Keratinocyte (primary cell): ENCODE data around the gene ARHGAP12. TPM values are rescaled to one million over a fixed set of nuclear protein-coding genes. Genes with fewer than 3 reads are reported as not detected.

Source experiments
- DNase-seq: peaks from one replicate; pipeline ENCODE4 v3.0.0-alpha.2; 2011; ENCODE audit warnings: low read depth, missing footprints, low spot score
- FAIRE-seq: peaks from 2 replicates; lab custom pipeline; 2011; peaks lifted over from hg19 to GRCh38; lab: Jason Lieb, UNC
- H2AFZ ChIP-seq: 2 replicates; pipeline ENCODE4 v1.6.0; 2012; ENCODE audit warnings: low read length, control low read depth, inconsistent platforms; ENCODE audit not compliant: control insufficient read depth
- H3K27ac ChIP-seq: 2 replicates; pipeline ENCODE4 v1.5.1; 2011; ENCODE audit warnings: low read length; ENCODE audit not compliant: control insufficient read depth, insufficient read depth
- H3K27me3 ChIP-seq: 3 replicates; pipeline ENCODE4 v1.6.0; 2011; ENCODE audit warnings: low read length; ENCODE audit not compliant: control insufficient read depth, insufficient read depth; ENCODE audit errors: extremely low read depth
- H3K36me3 ChIP-seq, 2 experiments: 2 replicates in 1 of 2; 3 replicates in 1 of 2; pipeline ENCODE4 v1.5.1; 2011; ENCODE audit warnings: low read length in 2 of 2, mild to moderate bottlenecking in 1 of 2; ENCODE audit not compliant: control insufficient read depth in 2 of 2, insufficient read depth in 2 of 2; ENCODE audit errors: extremely low read depth in 1 of 2
- H3K4me1 ChIP-seq: 3 replicates; pipeline ENCODE4 v1.5.1; 2011; ENCODE audit warnings: low read length; ENCODE audit not compliant: control insufficient read depth, insufficient read depth; ENCODE audit errors: extremely low read depth
- H3K4me2 ChIP-seq: 3 replicates; pipeline ENCODE4 v1.6.0; 2011; ENCODE audit warnings: low read depth, low read length; ENCODE audit not compliant: control insufficient read depth, insufficient read depth; ENCODE audit errors: extremely low read depth
- H3K4me3 ChIP-seq, 3 experiments: fragments of 200-600 bp in 1 of 3; sonication (generic) in 1 of 3; 2 replicates in 2 of 3; 3 replicates in 1 of 3; pipeline ENCODE4 v1.5.1; 2011 to 2016; ENCODE audit warnings: low read length in 3 of 3, mild to moderate bottlenecking in 3 of 3, control low read depth in 2 of 3, inconsistent platforms in 1 of 3, low read depth in 1 of 3, mixed read lengths in 1 of 3, mixed run types in 1 of 3, moderate library complexity in 1 of 3; ENCODE audit not compliant: control insufficient read depth in 2 of 3, insufficient read depth in 2 of 3; ENCODE audit errors: extremely low read depth in 1 of 3
- H3K79me2 ChIP-seq: 2 replicates; pipeline ENCODE4 v1.6.0; 2012; ENCODE audit warnings: low read length; ENCODE audit not compliant: control insufficient read depth, insufficient read depth
- H3K9ac ChIP-seq: 3 replicates; pipeline ENCODE4 v1.6.0; 2011; ENCODE audit warnings: low read length; ENCODE audit not compliant: control insufficient read depth, insufficient read depth; ENCODE audit errors: extremely low read depth
- H3K9me1 ChIP-seq: 3 replicates; pipeline ENCODE4 v1.6.0; 2011; ENCODE audit warnings: low read length; ENCODE audit not compliant: control insufficient read depth, insufficient read depth; ENCODE audit errors: extremely low read depth
- H3K9me3 ChIP-seq: 2 replicates; pipeline ENCODE4 v1.5.1; 2012; ENCODE audit warnings: low read depth, low read length; ENCODE audit not compliant: control insufficient read depth
- H4K20me1 ChIP-seq: 3 replicates; pipeline ENCODE4 v1.6.0; 2011; ENCODE audit warnings: low read length; ENCODE audit not compliant: control insufficient read depth, insufficient read depth; ENCODE audit errors: extremely low read depth
- CTCF ChIP-seq, 3 experiments: IDR thresholded peaks in 1 of 3; conservative IDR thresholded peaks in 1 of 3; optimal IDR thresholded peaks in 1 of 3; 2 replicates in 2 of 3; 3 replicates in 1 of 3; pipeline versions ENCODE3 to v1.5.1; 2011; ENCODE audit warnings: low read length in 3 of 3, mild to moderate bottlenecking in 3 of 3, moderate library complexity in 2 of 3, control low read depth in 1 of 3, inconsistent platforms in 1 of 3; ENCODE audit not compliant: insufficient read depth in 2 of 3; ENCODE audit errors: extremely low read depth in 1 of 3
- EZH2 ChIP-seq: IDR thresholded peaks from one replicate; pipeline ENCODE4 v1.6.1; 2012; ENCODE audit warnings: inconsistent platforms, mild to moderate bottlenecking, low read length, moderate library complexity
- dilution Hi-C: fragments of 300-500 bp; cut with MboI; formaldehyde crosslinking; loops from one replicate; pipeline ENCODE4 v1.7.0; 2020; ENCODE audit warnings: low sequenced_read_pairs; ENCODE audit not compliant: extremely low pct_ligation_motif_present
- polyA plus RNA-seq, 5 experiments: library from polyadenylated mRNA; depleted of rRNA in 3 of 5; stranded (reverse) in 3 of 5; stranded (forward) in 1 of 5; unstranded in 1 of 5; fragments of >200 nt; gene quantifications; 1 replicate in 1 of 5; 2 replicates in 3 of 5; 3 replicates in 1 of 5; pipeline versions ENCODE4 v1.2.1 to v1.2.3, GENCODE V29; 2011 to 2012; ENCODE audit warnings: missing spikeins in 2 of 5, low read depth in 1 of 5, low replicate concordance in 1 of 5

ARHGAP12 gene
- polyA plus RNA-seq, 1 donor (not counting 4 experiments of a cell fraction or from before 2014, with no cell fraction given), result 26.6 TPM

- no peak for TF ChIP-seq CTCF (optimal IDR thresholded peaks at IDR 0.05 in 1 of 3, IDR thresholded peaks at IDR 0.05 in 1 of 3, conservative IDR thresholded peaks at IDR 0.05 in 1 of 3; ENCODE audit: extremely low read depth in 1 of 3, insufficient read depth in 2 of 3, low read length in 3 of 3)
- TF ChIP-seq EZH2, result no peak
- Histone ChIP-seq H3K4me3 (no peak overlapping the region), H3K4me2 (no peak overlapping the region), H3K27ac (no peak overlapping the region), H3K79me2 (peaks cover 89% of the 10 kb centered on the region), H3K36me3 (peaks cover 5 to 27% of the 10 kb centered on the region in 2 experiments), H4K20me1 (peaks cover 7% of the 10 kb centered on the region), H3K4me1 (peaks cover 23% of the 10 kb centered on the region), H3K9me3 (no peaks in the 10 kb centered on the region), H3K27me3 (no peaks in the 10 kb centered on the region), H2AFZ (no peak overlapping the region), H3K9me1 (no peaks in the 10 kb centered on the region), H3K9ac (no peak overlapping the region)
- no peak for FAIRE-seq
- dilution Hi-C loops, result no loop called here
- DNase-seq, result no peak
Measured at GRCh38 chr10:31910016-31910415, 18.6 kb downstream of the ARHGAP12 start.

- Histone ChIP-seq H3K4me2 (no peak overlapping the region), H3K79me2 (peaks cover 90% of the 10 kb centered on the region), H3K36me3 (peaks cover 5 to 27% of the 10 kb centered on the region in 2 experiments), H4K20me1 (peaks cover 7% of the 10 kb centered on the region), H3K9me3 (no peaks in the 10 kb centered on the region), H3K4me1 (peaks cover 16% of the 10 kb centered on the region), H3K9me1 (no peaks in the 10 kb centered on the region), H3K9ac (no peak overlapping the region), H3K27ac (no peak overlapping the region), H2AFZ (no peak overlapping the region), H3K4me3 (no peak overlapping the region), H3K27me3 (no peaks in the 10 kb centered on the region)
- FAIRE-seq (no peak), DNase-seq (no peak)
- dilution Hi-C loops, result no loop called here
- TF ChIP-seq CTCF (optimal IDR thresholded peaks at IDR 0.05 in 1 of 3, IDR thresholded peaks at IDR 0.05 in 1 of 3, conservative IDR thresholded peaks at IDR 0.05 in 1 of 3; ENCODE audit: extremely low read depth in 1 of 3, insufficient read depth in 2 of 3, low read length in 3 of 3) (no peak), EZH2 (no peak)
Measured at GRCh38 chr10:31908157-31908556, 20.5 kb downstream of the ARHGAP12 start.
